Activated B cell treated with CpG ODN at 0.5 μM for 24 hours (primary cell): ENCODE measurements around the gene SV2B. TPM values are rescaled to one million over a fixed set of nuclear protein-coding genes. Genes with fewer than 3 reads are reported as not detected.

Source experiments
- ATAC-seq: fragments of 200-7000 bp; cut with Tn5 transposase; one replicate; pipeline ENCODE4 v1.10.0; 2021; ENCODE audit warnings: low read depth, mild to moderate bottlenecking, moderate library complexity
- CTCF ChIA-PET: fragments of 350-600 bp; sonication (Branson Sonifier 250); formaldehyde crosslinking; loops from one replicate; lab custom pipeline; 2021; ENCODE audit warnings: antibody characterized with exemption; lab: Charles Lee
- POLR2A ChIA-PET: fragments of 350-600 bp; sonication (Branson Sonifier 250); formaldehyde crosslinking; loops from one replicate; lab custom pipeline; 2021; ENCODE audit warnings: antibody characterized with exemption; lab: Charles Lee
- DNase-seq: peaks from one replicate; pipeline ENCODE4 v3.0.0; 2022
- H3K27ac Mint-ChIP-seq: one replicate; pipeline ENCODE4 v1.8.0; 2020; ENCODE audit warnings: mixed read lengths
- H3K27me3 Mint-ChIP-seq: one replicate; pipeline ENCODE4 v1.8.0; 2021; ENCODE audit warnings: mixed read lengths
- H3K36me3 Mint-ChIP-seq: one replicate; pipeline ENCODE4 v1.8.0; 2021; ENCODE audit warnings: low read depth, mixed read lengths
- H3K4me1 Mint-ChIP-seq: one replicate; pipeline ENCODE4 v1.8.0; 2021; ENCODE audit warnings: mixed read lengths
- H3K4me3 Mint-ChIP-seq: one replicate; pipeline ENCODE4 v1.8.0; 2020; ENCODE audit warnings: mild to moderate bottlenecking, mixed read lengths
- H3K9me3 Mint-ChIP-seq: one replicate; pipeline ENCODE4 v1.8.0; 2020; ENCODE audit warnings: mixed read lengths
- intact Hi-C: fragments of 100-400 bp; cut with micrococcal nuclease; formaldehyde crosslinking; loops from one replicate; pipeline ENCODE4 v1.15.1; 2024
- total RNA-seq: library from RNA; stranded (reverse); gene quantifications from 2 replicates; pipeline ENCODE4 v1.2.3, GENCODE V29; 2022
- TF ChIP-seq, protein P1 (sequence below): fragments of 200-600 bp; IDR thresholded peaks from one replicate; pipeline ENCODE4 v1.8.0; 2022; ENCODE audit warnings: antibody characterized with exemption, mild to moderate bottlenecking

SV2B gene
- total RNA-seq, 1 donor from 2014 or later = not detected

DNA sequence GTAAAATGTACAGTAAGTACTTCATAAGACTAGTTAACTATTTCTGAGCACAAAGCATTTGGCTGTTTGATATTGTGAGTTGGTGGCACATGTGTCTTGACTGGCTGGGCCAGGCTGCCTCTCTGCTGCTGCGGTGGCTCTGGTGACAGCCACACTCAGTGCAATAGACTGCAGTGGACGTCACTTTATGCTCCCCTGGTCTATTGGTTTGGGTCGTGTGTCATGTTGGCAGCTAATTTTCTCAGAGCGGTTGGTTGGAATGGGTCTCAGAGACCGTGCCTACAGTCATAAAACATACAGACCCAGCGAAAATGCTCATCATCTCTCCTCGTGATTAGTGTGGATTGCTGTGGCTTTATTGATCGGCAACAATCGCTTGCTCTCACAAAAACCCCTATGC lies 71.3 kb downstream of the SV2B start:
- CTCF ChIA-PET = no interaction called here
- Mint-ChIP-seq H3K27ac (no peak overlapping the region), H3K4me1 (no peaks in the 10 kb centered on the region), H3K4me3 (no peak overlapping the region), H3K9me3 (peaks cover 11% of the 10 kb centered on the region), H3K36me3 (no peaks in the 10 kb centered on the region), H3K27me3 (peaks cover 18% of the 10 kb centered on the region)
- POLR2A ChIA-PET = no interaction called here
- DNase-seq = no peak
- intact Hi-C loops = no loop called here
- TF ChIP-seq, protein P1, sequence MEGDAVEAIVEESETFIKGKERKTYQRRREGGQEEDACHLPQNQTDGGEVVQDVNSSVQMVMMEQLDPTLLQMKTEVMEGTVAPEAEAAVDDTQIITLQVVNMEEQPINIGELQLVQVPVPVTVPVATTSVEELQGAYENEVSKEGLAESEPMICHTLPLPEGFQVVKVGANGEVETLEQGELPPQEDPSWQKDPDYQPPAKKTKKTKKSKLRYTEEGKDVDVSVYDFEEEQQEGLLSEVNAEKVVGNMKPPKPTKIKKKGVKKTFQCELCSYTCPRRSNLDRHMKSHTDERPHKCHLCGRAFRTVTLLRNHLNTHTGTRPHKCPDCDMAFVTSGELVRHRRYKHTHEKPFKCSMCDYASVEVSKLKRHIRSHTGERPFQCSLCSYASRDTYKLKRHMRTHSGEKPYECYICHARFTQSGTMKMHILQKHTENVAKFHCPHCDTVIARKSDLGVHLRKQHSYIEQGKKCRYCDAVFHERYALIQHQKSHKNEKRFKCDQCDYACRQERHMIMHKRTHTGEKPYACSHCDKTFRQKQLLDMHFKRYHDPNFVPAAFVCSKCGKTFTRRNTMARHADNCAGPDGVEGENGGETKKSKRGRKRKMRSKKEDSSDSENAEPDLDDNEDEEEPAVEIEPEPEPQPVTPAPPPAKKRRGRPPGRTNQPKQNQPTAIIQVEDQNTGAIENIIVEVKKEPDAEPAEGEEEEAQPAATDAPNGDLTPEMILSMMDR = no peak
- ATAC-seq = no peak

- Mint-ChIP-seq H3K4me1 (no peaks in the 10 kb centered on the region), H3K9me3 (no peaks in the 10 kb centered on the region), H3K27ac (no peak overlapping the region), H3K36me3 (no peaks in the 10 kb centered on the region), H3K4me3 (no peak overlapping the region), H3K27me3 (peaks cover 14% of the 10 kb centered on the region)
- no peak for ATAC-seq
- no peak for DNase-seq
- CTCF ChIA-PET = no interaction called here
- POLR2A ChIA-PET = no interaction called here
- TF ChIP-seq, protein P1 = no peak
- intact Hi-C loops = no loop called here
Measured at GRCh38 chr15:91182101-91182500, 82.0 kb downstream of the SV2B start.

DNA sequence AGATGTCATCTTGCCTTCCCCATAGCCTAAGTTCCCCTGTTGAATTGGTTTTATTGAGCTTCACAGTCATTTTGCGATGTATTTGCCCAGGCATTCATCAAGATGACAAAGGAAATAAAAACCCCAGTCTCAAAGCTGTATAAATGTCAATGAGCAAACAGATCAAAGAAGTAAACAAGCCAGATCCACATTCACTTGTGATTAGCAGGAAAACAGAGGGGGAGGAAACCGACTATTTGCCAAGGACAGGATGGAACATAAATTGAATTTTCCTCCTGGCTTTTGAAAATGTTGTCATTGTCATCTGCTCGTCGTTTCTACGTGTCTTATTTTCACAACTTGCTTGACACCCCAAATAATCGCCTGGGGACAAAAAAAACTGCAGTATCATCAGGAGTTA lies 83.5 kb downstream of the SV2B start:
- ATAC-seq (no peak), DNase-seq (no peak)
- TF ChIP-seq, protein P1 = no peak
- Mint-ChIP-seq H3K4me3 (no peak overlapping the region), H3K9me3 (no peaks in the 10 kb centered on the region), H3K4me1 (no peaks in the 10 kb centered on the region), H3K27ac (no peak overlapping the region), H3K36me3 (no peaks in the 10 kb centered on the region), H3K27me3 (peaks cover 11% of the 10 kb centered on the region)
- CTCF ChIA-PET = no interaction called here
- POLR2A ChIA-PET = no interaction called here
- intact Hi-C loops = no loop called here

GRCh38 chr15:91184441-91184840 lies 84.4 kb downstream of the SV2B start:
- TF ChIP-seq, protein P1 = no peak
- Mint-ChIP-seq H3K27ac (no peak overlapping the region), H3K4me1 (no peaks in the 10 kb centered on the region), H3K4me3 (no peak overlapping the region), H3K27me3 (peaks cover 11% of the 10 kb centered on the region), H3K36me3 (no peaks in the 10 kb centered on the region), H3K9me3 (no peaks in the 10 kb centered on the region)
- intact Hi-C loops = no loop called here
- DNase-seq (no peak), ATAC-seq (no peak)
- ChIA-PET POLR2A (no interaction called here), CTCF (no interaction called here)

GRCh38 chr15:91186904-91187656 lies 87.0 kb downstream of the SV2B start:
- H3K36me3 Mint-ChIP-seq = no peaks in the 10 kb centered on the region
- DNase-seq (no peak), ATAC-seq (no peak)
- H3K4me3 Mint-ChIP-seq = no peak overlapping the region
- no peaks in the 10 kb centered on the region for H3K4me1 Mint-ChIP-seq
- H3K9me3 Mint-ChIP-seq = no peaks in the 10 kb centered on the region
- TF ChIP-seq, protein P1 = no peak
- intact Hi-C loops = no loop called here
- peaks cover 12% of the 10 kb centered on the region for H3K27me3 Mint-ChIP-seq
- ChIA-PET CTCF (no interaction called here), POLR2A (no interaction called here)
- no peak overlapping the region for H3K27ac Mint-ChIP-seq
